ENCODE results near the gene B9D1. TPM values are rescaled to one million over a fixed set of nuclear protein-coding genes. Genes with fewer than 3 reads are reported as not detected.

The B9D1 gene
- total RNA-seq, 1 donor from 2014 or later: 3.0 TPM

DNA sequence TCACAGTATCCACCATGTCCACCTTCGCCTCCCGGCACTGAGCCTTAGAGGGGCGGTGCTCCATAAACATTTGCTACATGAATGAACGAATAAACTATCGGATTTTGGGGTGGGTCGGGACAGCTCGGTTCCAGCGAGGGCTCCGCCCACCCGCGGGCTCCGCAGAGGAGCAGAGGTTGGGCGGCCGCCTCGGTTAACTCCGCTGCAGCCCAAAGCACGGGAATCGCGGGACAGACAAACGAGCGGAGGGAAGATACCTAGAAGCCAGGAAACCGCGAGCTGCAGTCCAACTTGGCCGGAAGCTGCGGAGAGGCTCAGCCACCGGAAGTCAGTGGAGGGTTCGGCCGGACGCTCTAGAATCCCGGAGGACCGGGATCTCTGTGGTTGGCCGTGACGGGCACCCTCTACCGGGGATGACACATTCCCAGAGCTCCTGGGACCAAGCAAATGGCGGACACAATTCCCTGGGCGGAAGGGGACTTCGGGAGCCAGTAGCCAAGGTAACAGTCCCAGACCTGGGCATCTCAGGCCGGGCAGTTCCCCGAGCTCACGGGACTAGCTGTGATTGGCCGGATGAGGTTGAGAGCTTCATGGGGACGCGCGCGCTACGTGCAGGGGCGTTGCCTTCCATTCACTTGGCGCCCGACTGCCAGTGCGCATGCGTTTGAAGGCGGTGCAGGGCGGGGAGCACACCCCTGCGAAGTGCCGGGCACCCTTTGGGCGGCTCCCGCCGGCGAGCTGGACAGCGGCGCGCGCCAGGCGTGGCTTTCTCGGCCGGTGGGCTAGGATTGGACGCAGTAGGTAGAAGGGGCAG is 15.3 kb upstream of the B9D1 start:
- ATAC-seq (peak; percentile 91), DNase-seq (ENCODE audit: low spot score) (peak; percentile 99)

DNA sequence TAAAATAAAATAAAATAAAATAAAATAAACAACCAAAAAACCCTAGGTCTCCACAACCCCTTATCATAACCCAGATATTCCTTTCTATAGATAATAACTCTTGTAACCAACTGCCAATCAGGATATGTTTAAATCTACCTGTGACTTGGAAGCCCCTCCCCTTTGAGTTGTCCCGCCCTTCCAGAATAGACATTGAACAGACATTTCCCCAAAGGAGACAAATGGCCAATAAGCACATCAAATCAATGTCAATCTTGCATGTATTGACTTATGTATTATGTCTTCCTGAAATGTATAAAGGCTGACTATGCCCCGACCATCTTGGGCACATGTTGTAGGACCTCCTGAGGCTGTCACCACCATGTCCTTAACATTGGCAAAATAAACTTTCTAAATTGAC is 14.3 kb upstream of the B9D1 start:
- ATAC-seq (no peak), DNase-seq (ENCODE audit: low spot score) (no peak)

DNA sequence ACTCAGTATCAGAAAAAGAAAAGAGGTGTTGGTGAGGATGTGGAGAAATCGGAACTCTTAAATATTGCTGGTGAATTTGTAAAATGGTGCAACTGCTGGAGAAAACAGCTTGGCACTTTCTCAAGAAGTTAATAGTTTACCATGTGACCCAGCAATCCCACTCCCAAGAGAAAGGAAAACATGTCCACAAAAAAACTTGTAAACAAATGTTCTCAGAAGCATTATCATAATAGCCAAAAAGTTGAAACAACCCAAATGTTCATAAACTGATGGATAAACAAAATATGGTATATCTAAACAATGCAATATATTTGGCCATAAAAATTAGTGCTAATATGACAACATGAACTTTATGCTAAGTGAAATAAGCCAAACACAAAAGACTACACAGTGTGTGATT is 13.2 kb upstream of the B9D1 start:
- ATAC-seq (no peak), DNase-seq (ENCODE audit: low spot score) (no peak)

DNA sequence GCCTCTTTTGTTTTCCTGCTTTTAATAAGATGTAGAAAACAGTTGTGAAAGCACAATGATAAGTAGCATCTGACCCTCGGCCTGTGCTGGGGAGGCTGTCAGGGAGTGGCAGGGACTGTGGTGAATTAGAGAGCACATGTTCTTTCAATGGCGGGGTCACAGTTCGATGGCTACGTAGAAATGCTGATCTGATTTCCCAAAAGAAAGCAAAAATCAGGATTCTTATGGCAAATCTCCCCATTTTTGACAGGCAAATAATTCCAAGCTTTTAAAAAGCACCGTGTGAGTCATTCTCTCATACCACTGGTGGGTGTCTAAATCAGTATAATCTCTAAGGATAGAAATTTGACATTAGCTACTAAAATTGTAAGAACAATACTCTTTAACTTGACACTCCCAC is 11.6 kb upstream of the B9D1 start:
- DNase-seq (ENCODE audit: low spot score): no peak
- ATAC-seq: no peak

DNA sequence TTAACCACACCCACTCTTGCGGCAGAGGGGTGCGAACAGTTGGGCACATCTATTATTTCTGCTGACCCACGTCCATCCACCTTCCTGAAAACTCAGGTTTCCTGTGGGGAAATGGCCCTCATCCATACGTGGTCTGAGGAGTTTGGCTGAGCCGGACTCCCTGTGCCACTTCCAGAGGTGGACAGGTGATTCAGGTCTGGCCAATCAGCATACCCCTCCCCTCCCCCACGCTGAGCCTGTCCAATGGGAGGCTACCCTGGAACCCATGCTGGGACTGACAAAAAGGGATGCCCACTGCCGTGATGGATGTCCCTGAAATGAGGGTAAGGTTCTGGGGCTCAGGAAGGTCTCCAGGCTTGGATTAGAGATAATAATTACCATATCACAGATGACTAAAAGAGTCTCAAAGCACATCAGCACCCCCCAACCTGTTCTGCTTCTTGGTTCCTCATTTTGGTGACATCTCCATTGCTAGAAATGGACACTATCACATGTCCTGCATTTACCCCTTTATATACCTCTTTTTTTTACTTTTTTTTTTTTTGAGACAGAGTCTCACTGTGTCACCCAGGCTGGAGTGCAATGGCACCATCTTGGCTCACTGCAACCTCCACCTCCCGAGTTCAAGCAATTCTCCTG is 10.5 kb upstream of the B9D1 start:
- ATAC-seq: no peak
- DNase-seq (ENCODE audit: low spot score): no peak

DNA sequence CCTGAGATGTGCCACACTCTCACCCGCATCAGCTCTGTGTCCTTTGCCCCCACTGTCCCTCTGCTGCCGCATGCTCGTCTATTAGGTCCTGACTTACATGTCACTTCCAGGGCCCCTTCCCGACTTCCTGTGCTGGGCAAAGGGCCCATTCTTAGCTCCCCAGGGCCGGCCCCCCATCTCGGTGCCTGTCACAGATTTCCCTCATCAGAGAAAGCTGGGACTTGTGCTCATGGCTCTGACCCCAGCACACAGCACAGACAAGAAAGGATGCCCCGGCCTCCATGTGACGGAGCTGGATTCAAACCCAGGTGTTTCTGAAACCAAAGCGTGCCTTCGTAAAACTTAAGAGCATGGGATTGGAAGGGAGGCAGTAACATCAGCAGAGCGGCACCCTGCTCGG is 9.9 kb upstream of the B9D1 start:
- DNase-seq (ENCODE audit: low spot score): no peak
- ATAC-seq: no peak

DNA sequence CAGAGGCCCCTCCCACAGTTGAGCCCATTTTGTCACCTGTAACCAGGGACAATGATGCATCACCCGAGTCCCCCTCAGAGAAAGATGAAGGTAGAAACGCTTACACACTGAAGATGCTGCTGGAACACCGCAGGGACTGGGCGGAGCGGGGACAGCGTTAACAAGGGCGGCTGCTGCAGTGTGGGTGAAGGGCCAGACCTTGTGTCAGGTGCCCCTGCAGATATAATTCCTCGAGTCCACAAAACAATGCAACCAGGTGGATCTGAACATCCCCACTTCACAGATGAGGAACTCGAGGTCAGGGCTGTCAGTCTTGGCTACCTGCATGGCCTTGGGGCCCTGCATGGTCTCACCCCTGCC is 9.5 kb upstream of the B9D1 start:
- DNase-seq (ENCODE audit: low spot score): no peak
- no peak for ATAC-seq

DNA sequence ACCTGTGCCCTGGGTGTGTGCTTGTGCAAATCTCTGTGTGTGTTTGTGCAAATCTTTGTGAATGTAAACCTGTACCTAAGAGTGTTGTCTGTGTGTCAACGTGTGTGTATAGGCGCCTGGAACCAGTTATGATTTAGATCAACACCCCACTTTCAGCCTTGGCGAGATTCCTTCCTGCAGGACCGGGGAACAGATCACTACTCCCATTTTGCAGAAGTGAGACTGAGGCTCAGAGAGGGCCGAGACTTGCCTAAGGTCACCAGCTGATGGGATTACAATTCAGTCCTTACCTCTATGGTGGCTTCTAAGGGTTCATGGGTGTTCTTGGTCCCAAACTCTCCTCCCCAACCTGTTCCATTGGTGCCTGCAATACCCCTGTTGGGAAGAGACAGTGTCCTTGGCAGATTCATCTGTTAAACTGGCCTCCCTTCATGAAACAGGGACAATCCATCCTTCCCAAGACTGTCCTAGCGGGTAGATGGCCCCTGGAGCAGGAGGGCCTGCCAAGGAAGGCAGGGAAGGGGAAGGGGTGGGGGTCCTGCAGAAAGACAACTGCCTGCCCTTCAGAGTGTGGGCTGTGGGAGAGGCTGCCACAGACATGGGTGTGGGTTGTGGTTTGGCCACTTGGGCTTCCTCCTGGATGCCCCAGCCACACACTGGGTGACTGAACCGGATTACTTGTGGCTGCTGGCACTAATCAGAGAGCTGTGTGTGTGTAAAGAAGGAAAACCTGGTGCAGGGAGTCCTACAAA is 8.9 kb upstream of the B9D1 start:
- ATAC-seq: no peak
- peak; percentile 16 for DNase-seq (ENCODE audit: low spot score)

DNA sequence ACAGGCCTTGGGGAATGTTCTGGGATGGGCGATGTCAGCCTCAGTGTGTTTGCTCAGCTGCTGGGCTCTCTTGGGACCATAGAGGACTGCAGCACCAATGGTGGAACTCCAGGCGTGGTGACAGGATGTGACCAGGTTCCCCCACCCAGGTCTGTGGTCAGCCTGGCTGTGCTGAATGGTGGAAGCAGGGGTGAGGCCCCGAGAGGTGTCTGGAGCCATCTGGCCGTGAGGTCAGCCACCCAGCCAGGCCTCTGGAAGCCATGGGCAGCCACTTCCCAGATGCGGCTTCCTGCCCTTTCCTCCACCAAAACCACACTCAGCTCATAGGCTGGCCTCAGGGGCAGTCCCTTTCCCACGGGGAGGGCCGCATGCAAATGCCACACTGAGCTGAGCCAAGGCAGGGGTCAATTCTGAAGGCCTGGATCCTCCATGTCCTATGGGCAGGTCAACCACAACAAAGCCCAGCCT is 8.0 kb upstream of the B9D1 start:
- no peak for DNase-seq (ENCODE audit: low spot score)
- ATAC-seq: peak; percentile 41

DNA sequence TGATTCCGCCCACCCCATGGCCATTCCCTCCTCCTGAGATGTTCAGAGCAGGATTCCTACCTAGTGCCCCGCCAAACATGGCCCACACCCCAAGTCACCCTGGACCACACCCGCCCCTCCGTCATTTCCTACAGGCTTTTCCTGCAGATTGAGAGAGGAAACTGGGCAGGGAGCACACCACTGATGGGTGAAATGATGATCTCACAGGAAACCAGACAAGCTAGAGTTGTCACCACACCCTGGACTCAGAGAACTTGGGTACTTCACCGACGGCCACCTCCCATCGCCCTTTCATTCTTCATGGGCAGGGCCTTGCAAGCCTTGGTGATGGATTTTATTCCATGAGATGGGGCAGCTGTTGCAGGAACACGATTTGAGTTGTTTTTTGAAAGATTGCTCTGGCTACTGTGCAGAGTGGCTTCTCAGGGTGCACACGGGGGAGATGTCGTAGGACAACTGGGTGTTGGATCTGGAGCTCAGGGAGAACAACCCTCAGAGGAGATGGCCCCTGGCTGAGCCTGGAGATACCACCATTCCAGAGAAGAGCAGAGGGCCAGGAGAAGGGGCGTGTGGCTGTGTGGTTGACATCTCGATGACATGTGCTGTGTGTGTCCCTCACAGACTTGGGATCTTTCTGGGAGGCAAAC is 7.4 kb upstream of the B9D1 start:
- ATAC-seq (peak; percentile 14), DNase-seq (ENCODE audit: low spot score) (no peak)

DNA sequence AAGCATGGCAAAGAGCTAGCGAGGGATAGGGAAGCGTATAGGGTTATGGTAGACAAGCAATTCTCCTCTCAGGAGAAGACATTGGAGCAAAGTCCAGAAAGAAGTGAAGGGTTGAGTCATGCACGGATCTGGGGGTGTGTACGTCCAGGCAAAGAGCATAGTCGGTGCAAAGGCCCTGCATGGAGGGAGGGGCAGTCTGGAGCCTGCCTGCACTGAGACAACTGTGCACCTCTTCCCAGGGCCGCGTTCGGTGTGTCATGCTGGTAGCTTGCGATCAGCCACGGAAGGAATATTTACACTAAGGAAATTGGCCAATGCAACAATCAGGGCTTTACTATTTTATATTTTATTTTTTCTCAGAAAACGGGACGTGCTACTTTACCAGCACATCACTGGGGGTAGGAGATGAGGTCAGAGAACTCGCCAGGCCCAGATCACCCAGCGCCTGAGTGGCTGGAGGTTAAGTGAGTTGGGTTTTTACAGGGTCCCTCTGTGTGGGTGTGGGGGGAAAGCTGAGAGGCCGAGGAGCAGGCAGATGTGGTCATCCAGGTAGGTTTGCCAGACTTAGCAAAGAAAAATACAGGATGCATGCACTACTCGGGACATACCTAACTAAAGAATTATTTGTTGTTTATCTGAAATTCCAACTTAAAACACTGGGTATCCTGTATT is 6.7 kb upstream of the B9D1 start:
- no peak for ATAC-seq
- DNase-seq (ENCODE audit: low spot score): no peak

DNA sequence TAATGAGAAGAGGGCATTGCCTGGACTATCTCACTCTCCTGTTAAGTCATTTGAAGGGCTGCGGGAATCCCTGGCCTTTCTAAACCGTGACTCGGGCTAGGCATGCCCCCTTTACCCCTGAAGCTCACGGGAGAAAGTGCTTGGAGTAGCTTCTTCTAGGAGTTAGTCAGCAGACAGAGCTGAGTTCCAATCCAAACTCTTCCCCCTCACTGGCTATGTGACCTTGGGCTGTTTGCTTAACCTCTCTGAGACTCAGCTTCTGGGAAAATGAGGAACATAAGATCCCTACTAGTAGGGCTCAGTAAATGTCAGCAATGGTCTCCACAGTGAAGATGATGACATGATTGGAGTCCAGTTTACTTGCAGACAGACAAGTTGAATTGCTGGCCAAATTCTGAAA is 5.7 kb upstream of the B9D1 start:
- ATAC-seq (no peak), DNase-seq (ENCODE audit: low spot score) (no peak)

DNA sequence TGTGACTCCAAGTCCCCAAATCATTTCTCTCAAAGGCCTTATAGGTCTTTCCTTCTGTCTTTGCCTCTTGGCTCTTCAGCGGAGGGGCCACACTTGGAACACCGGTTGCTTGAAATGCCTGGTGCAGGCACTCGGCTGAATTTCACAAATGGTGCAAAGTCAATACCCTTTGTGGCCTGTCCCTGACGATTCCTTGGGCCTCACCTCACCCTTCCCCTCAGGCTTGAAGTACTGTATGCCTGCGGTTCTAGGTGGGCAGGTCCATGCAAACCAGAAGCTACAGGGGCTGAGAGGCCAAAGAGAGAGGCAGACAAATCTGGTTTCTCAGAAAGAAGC is 4.1 kb upstream of the B9D1 start:
- ATAC-seq (no peak), DNase-seq (ENCODE audit: low spot score) (no peak)

DNA sequence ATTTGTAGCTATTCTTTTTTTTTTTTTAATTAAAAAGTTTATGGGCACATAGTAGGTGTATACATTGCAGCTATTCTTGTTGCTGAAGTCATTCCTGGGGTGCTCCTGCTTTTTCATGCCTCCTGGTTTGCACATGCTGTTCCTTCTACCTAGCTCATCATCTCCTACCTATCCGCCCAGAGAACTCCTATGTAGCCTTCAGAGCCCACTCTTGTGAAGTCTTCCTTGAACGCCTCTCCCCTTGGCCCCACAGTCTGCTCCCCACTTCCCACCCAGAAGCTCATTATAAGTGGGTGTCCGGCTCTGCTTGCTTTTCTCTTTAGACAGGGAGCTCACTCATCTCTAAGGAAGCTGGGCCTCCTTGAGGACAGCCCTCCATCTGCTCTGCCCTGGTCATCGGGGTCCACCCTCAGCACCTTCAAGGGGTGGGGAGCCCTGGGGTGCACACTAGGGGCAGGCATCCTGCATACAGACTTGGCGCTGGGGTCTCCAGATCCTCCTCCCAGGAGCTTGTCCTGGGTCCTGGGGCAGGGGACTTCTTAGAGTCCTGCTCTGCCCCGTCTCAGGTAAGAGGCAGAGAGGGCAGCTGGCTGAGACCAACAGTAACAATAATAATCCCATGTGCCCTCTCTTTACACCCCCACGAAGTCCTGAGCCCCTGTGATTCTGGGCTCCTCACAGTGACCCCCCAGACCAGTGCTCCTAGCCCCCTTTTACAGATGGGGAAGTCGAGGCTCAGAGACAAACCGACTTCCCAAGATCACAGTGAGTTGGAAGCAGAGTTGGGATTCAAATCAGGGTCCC is 3.5 kb upstream of the B9D1 start:
- DNase-seq (ENCODE audit: low spot score) (no peak), ATAC-seq (no peak)

DNA sequence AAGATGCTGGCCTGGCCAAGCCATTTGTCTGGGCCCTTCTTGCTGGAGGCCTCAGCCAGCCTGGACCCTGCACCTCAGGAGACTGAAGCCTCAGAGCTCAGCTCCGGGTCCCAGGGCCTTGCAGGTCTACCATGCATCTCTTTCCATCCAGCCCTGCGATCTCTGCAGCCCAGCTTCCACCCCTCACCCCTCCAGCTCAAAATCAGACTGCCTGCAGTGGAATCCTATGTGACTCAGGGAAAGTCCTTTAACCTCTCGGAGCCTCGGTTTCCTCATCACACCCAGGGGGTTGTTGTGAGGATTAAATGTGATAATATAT is 2.9 kb upstream of the B9D1 start:
- ATAC-seq (no peak), DNase-seq (ENCODE audit: low spot score) (no peak)

DNA sequence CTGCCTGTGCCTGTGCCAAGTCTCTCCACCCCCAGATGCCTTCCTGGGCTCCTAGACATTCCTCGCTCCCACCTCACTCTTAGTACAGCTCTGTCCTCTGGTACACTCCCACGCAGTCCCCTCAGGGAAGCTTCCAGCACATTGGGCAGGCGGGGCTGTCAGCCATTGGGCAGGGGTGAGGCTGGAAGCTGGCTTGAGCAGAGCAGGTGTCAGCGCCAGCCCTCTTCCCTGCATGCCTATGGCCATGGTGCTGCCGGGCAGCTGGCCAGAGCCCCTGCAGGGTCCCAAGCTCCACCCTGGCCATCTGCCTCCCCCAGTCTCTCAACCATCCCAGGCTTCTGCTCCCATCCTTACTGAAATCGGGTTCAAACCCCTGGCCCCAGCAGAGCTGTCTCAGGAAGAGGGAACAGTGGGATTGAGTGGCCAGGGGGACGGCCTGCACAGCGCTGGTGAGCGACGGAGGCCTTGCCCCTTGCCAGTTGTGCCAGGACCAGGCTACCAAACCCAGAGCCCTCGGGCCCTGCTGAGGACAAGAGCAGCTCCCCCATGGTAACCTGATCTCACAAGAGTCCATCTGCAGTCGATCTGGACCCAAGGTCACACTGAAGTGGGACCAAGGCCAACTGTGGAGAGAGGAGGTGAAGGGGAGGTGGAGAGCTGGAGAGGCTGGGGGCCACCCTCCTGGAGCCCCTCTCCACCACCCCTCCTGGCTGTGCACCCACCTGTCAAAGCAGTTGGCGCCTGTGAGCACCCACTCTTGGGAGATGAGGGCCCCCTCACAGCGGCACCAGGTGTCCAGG is 2.4 kb upstream of the B9D1 start:
- no peak for DNase-seq (ENCODE audit: low spot score)
- ATAC-seq: no peak

DNA sequence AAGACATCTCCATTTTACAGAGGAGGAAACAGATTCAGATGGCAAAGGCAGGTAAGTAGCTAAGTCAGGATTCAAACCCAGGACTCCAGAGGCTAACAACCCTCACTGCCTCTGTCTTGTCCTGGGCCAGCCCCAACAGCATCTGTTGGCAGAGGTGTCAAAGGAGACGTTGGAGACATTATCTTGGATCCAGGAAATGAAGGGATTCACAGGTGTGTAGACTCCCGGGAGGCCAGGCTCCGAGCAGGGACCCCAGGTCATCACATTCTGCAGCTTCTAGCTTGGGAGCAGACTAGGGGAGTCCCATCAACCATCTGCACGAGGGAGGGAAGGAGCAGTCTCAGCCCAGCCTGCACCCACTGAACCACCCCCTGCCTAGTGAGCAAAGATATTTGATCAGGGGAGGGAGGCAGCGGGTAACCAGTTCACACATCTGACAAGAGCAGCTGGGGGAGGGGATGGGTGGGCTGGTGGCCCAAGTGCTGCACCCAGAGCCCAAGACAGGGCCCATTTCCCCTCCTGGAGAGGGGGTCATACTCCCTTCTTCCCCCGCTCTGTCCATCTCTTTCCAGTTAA is 1.0 kb upstream of the B9D1 start:
- ATAC-seq (no peak), DNase-seq (ENCODE audit: low spot score) (no peak)

DNA sequence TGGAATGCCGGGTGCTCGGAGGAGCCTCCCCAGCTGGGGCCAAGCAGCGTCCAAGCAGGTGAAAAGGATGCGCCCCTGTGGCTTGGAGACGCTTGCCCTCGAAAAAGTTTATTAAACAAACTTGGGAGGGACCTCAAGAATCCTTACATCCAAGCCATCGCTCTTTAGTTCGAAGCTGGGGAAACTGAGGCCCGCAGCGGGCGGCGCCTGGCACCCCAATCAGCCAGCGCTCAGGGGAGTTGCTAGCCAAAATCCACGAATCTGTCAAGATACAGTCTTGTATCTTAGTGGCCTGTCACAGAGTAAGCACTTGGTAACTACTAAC is 553 bp upstream of the B9D1 start:
- ATAC-seq: no peak
- DNase-seq (ENCODE audit: low spot score): no peak

DNA sequence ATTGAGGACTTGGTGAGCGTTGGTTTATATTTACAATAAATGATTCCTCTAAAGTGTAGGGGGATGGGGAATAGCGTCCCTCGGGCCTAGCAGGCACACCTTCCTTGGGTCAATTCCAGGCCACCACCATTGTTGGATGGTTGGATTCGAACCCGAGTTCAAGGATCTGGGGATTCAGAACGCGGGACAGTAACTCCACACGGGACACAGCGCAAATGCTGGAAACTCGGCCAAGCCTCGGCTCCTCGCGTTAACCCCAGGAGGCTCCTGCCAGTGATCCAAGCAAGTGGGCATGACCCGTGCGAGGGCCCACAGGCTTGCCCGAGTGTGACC is 613 bp downstream of the B9D1 start:
- DNase-seq (ENCODE audit: low spot score) (no peak), ATAC-seq (no peak)

DNA sequence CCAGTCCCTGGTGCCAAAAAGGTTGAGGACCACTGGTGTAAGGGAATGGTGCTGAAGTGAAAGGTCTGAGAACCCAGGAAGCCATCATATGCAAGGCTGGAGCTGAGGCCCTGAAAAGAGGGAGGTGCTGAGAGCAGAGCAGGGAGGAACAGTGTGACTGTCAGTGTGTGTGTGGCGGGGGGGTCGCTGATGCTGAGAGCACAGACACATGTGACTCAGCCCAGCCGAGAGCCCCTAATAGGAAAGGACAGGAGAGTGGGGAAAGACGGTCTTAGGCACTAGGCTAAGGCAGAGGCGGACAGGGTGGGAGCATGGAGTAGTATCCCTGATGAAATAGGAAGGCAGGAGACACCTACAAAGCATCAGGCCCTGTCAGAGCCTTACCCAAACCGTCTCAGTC is 1.2 kb downstream of the B9D1 start:
- no peak for DNase-seq (ENCODE audit: low spot score)
- ATAC-seq: no peak

All from left lobe of liver (tissue), 2 donors.